NCI-H446 (cell line): ENCODE results near the gene A2M.

ENCODE experiments used
- DNase-seq, 2 experiments: peaks; one replicate each; lab custom pipeline; 2025; lab: John Stamatoyannopoulos, UW

Gene A2M

DNA sequence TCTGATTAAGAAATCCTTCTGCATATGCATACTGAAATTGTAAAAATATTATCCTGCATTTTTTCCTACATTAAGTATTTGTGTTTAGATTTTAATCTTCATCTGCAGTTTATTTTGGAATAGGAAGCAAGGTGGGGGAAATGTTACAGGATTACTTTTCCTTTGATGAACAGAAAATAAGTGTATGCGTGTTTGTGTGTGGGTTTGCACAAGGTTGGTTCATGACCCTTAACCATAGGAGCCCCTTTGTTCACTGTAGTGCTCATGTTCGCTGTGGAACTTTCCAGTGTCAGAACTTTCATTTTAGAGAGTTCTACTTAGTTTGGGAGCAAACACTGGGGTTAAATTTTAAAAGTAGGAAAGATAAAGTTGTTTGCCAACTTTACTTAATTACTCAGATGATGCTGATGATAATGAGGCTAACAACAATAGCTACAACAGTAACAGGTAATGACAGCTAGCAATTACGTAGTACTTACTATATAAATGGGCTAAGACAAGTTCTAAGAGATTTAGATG is 6.4 kb upstream of the A2M start:
- DNase-seq = no peak

DNA sequence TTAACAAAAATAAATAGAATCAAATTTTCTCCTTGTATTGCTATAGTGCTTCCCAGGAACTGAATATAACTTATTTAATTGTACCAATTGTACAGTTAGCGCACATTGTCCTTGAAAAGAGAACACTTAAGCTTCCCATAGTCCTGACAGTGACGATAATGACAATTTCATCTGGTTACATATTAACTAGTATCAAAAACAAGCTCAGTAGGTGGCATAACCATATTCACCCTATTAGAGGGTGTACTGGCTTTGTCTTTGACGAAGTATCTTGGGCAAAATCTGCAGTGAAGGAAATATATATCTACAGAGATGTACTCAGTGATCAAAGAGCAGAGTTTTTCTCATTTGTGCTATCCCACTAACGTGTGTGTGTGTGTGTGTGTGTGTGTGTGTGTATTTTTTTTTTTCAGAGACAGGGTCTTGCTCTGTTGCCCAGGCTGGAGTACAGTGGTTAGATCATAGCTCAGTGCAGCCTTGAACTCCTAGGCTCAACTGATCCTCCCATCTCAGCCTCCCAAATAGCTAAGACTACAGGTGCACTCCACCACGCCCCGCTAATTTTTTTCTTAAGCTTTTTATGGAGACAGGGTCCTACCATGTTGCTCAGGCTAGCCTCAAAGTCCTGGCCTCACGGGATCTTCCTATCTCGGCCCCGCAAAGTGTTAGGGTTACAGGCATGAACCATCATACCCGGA is 4.9 kb upstream of the A2M start:
- no peak for DNase-seq

DNA sequence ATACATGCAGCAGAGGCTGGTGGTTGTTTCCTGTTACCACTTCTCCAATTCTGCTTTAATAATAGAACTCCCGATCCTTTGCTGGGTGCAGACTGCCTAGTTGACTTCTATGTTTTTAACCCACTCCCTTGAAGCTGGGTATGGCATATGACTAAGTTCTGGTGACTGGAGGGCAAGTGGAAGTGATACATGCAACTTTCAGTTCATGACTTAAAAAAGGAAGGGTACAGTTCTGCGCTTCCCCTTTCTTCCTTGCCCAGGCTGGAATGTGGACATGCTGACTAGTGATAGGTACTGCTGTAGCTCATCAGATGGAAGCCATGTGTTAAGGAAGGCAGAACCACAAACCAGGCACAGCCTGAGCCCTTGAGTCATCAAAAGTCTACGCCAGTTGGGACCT is 2.4 kb upstream of the A2M start:
- no peak for DNase-seq

DNA sequence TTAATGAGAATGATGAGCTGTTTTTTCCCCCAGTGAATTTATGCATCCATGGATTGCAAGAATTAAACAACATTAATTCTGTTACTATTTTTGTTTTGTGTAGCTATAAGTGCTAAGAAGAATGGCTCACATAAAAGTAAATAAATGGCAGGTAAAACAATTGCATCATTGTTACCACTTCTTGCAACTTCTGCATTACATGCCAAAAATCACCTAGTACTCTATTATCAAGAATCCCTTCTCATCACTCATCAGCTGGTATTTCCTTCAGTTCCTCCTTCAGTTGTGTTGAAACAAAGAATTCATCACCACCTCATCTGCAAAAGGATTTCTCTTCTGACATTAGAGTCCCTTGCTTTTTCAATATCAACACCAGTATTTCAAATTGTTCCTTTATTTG is 773 bp downstream of the A2M start:
- no peak for DNase-seq

DNA sequence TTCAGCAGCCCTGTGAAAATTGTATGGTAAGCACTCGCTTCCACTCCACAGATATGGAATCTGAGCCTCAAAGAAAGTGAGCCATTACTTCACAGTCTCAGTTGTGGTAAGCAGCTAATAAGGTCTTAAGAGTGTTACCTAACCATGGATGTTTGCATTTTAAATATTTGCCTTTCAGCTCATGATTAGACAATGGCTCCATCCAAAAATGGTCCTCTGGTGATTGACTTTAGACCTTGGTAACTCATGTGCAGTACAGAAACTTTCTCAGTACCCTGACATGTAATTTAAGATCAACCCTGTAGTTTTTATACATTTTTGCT is 1.8 kb downstream of the A2M start:
- no peak for DNase-seq

DNA sequence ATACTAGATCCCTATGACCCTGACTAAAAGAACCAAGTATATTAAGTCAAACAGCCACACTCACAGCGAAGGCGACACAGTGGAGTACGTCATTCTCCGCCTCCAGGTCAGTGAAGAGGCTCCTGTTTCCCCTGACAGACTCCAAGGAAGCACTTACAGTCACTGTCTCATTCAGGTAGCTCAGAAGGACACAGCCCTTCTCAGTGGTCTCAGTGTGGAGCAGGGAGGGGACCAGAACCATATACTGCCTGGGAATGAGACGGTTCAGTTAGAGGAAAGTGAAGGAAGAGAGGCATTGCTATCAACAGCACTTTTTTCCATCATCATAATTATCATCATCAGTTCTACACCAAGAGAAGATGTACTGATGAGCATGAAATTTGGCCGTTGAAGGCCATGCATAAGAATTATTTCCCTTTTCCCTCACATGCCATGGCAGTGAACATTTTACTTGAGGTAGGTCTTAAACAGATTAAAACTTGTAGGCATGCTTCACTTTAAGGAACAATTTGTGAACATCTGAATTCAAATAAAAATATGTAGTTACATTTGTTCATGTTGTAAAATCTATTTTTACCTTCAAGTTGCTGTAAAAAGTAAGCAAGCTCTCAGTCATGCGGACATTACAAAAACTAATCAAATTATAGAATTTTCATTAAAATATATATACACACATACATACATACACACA is 2.3 kb downstream of the A2M start:
- DNase-seq = no peak

DNA sequence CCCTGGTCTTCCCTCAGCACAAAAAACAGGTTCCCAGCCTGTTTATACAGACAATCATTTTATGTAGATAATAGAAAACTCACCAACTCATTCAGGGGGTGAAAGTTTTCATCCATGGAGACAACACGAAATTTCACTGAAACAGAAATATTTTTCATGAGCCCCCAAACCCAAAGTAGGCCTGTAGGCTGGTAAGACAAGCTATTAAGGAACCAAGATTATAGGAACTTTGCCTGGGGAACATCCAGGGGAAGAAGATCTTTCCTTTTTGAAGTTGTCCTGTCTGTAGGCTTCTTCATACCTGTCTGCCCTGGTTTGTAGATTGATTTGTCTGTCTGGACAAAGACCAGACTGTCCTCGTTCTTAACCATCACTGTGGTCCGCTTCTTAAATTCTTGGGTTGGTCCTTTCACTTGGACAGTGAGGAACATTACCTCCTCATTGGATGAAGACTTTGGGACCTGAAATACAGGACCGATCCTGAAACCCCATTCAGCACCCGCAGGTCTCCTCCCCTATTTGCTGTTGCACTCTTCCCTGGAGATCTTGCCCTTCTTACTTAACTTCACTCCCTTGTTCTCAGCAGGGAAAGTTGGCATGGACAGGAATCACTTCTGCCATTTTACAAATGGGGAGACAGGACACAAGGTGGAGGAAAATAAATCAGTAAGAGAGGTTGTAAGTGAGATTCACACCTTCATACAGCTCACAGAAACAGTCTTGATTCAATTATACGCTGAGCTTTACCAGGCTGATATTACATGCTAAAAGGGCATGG is 3.5 kb downstream of the A2M start:
- DNase-seq = no peak

DNA sequence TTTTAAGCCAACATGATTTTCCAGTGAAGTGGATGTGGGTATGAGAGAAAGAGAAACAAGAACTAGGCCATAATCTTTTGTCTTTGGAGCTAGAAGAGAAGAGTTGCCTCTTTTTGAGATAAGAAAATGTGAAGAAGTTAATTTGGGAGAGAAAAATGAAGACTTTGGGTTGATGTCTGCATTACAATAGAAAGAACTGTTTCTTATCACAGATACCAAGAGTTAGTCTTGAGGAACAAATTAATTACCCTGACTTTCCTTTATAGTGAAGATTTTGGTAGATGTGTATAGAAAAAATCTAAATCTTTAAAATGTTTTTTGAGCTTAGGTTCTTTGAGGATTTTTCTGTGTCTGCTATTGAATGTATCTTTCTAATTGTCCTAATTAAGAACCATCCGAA is 4.2 kb downstream of the A2M start:
- DNase-seq = no peak

DNA sequence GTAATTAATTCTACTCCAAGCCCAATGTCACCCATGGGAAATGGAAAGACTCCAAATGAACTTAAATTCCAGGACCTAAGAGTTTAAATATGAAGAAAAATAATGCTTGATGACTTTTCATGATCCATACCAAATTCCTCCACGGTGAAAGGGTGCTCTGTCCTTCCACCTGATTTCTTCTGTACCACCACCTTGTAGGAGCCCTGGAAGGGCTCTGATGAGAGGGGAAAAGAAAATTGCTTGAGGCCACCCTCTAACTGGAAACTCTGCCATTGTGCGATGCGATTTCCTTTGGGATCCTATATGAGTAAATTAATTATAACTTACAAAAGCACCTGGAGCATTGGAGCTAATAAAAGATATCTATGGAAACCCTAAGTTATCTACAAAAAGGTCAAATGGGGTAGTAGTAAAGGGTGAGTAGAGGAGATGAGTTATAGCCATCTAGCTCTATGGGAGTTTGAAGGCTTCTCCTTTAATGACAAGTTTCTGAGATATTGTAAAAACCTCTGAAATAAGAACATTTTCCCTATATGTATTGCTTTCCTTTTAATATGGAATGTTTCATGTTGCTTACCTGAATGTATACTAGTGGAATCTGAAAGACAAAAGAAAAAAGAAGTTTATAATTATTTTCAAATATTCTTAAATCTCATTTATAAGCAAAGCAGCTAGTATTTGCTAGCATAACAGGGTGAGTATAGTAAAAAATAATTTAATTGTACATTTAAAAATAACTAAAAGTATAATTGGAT is 5.8 kb downstream of the A2M start:
- DNase-seq = no peak

DNA sequence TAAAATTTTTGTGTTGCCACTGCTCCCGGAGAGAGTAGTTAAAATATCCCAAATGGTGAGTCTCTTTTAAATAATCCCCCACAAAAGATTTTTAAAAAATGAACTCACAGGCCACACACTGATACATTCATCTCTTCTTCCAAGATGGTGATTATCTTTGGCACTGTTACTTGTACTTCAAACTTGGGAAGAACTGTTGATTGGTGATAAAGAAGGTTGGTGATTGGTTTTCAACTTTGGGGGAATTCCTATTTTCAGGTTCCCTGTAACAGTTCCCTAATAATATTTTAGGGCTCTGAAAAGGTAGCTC is 6.6 kb downstream of the A2M start:
- DNase-seq = no peak

DNA sequence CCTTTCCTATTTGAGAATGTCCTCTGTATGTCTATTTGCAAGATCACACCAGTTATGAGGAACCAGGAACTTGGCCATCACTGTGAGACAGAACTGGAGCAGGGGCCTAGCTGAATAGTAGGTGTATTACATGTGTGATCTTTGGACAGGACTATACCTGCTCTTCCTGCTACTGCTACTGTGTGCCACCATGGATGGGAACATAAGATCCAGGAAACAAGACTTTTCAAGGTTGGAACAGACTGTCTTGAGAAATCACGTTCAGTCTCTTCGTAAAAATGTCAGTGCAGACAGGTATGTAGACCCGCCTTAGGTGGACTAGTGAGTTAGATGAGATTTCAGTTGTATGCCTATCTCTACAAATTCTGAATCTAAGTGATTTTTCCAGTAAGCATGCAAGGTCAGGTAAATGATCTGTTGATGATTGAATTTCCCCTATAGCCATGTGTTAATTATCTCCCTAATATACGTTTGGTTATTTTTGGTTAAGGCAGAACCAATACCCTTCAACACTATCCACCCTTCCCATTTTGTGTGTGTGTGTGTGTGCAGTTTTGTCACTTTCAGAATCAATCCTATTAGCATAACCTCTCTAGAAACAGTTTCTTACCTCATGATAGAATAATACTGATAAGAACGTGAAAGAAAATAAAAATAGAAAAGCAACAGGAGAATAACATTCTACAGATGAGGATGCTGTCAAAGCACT is 7.1 kb downstream of the A2M start:
- no peak for DNase-seq

DNA sequence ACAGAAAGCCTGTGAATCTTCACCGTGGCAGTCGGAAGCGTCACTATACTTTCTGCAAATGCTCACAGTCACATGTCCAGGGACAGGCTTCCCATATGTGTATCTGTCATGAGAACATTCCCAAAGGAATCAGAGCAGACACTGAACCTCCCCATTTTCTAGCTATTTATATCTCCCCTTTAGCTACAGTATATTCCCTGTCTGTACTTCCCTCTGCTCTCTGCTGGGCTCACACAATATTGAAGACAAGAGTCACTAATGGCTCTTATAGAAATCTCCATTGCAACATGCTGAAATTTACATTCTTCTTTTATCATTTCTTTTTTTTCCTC is 8.2 kb downstream of the A2M start:
- DNase-seq = no peak

DNA sequence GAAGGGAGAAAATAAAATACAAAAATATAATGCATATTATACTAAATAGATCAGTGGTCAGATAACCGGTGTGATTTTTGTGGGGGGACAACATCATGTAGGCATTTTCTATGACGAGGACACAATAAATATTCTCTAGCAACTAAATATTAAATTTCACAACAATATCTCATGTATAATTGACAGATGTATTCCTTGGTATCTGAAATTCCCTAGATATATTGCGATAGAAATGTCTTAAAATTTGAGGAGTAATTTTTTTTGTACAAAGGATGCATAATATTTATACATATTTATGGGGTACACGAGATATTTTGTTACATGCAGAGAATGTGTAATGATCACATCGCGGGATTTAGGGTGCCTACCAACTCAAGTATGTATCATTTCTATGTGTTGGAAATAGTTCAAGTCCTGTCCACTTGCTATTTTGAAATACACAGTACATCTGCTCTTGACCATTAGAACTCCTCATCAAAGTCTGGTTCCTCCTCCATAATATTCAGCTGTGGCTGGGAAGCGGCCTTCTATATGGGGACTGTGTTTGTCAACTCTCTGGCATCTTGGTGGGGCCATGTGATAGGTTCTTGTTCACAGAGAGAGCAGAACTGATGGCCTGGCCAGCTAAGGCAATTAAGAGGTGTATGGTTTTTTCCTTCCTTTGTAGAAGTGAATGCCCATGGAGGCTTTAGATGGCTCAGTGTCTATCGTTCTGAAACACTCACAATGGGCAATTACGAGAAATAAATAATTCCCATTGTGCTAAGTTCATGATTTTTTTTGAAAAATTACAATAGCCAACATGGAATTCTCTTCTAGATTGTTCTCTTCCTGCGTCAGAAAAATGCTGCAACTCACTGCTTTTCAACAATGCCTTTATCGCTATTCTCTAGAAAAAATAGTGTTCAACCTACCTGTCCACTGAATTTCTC is 8.8 kb downstream of the A2M start:
- DNase-seq = no peak

DNA sequence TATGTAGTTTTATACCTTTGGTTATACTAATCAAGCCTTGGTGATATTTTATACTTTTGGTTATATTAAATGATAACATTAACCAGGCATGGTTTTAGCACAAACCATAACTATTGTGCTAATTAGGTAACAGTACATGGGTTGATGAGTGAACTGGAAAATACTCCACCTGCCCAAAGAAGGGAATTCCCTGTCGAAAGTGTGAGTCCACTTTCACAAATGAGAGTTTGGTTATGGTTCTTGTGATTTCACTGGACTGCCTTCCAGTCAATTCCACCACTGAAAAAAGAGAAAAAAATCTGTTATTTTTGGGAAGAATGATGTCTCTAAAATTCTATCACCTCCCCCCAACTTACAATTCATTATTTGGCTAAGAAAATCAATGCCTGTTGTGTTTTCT is 9.7 kb downstream of the A2M start:
- no peak for DNase-seq

DNA sequence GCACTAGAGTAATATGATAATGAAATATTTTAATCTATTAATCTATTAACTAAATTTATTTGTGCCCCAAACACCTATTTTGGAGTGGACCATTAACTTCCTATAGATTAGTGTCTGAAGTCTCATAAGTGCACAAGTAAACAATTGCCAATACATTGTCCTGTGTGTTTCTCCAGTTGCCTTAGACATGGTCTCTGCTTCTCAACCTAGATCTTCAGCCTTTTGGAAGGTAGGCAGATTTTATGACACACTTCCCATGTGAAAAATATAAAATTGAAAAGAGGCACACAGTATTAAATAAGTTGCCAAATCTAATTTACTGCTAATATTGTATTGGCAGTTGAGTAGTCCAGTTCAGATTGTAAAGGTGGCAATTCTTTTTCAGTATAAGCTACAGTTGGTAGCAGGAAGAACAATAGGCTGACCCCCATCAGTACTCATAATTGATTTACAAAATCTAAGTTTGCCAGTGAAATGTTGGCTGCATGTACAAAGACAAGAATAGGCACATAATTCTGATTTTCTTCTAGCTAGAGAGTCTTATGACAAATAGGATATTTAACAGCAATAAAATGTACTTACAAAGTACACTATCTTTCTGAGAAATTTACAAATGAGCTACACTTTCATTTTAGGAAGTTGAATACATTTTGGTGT is 10.8 kb downstream of the A2M start:
- no peak for DNase-seq

DNA sequence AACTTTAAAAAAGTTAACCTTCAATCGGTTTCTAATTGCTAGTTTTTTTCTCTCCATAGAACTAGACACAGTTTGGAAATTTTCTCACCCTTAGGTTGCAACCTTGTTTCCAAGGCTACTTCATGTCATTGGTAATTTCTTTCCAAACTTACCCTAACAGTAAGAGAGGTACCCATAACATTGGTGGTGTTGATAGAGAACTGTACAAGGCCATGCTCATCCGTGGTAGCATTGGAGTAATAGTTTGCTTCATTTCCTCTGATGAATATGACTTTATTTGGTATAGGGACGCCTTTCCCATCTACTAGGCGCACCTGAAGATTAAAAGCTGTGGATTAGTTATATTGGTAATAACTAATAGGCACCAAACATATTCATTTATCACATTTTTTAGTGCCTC is 11.6 kb downstream of the A2M start:
- no peak for DNase-seq

DNA sequence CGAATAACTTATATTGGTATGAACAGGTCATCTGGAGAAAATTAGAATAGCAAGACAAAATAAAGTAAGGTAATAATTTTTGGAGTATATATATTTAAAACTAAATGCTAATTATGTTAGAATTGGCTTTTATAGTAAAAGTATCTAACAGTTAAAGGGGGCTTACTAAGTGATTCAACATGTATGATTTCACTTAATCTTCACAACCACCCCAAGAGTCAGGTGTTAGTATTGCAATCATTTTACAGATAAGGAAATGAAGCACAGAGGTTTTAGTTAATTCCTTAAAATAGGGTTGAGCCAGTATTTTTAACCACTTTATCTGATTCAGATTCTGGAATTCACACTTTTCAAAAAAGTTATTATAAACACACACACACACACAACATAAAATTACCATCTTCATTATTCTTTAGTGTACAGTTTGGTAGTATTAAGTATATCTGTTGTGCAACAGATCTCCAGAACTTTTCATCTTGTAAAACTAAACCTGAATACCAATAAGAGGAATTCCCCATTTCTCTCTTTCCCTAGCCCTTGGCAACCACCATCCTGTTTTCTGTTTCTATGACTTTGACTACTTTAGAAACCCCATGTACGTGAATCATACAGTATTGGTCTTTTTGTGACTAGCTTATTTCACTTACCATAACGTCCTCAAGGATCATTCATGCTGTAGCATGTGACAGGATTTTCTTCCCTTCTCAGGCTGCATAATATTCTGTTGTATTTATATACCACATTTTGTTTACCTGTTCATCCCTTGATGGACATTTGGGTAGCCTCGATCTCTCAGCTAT is 12.5 kb downstream of the A2M start:
- DNase-seq = no peak

DNA sequence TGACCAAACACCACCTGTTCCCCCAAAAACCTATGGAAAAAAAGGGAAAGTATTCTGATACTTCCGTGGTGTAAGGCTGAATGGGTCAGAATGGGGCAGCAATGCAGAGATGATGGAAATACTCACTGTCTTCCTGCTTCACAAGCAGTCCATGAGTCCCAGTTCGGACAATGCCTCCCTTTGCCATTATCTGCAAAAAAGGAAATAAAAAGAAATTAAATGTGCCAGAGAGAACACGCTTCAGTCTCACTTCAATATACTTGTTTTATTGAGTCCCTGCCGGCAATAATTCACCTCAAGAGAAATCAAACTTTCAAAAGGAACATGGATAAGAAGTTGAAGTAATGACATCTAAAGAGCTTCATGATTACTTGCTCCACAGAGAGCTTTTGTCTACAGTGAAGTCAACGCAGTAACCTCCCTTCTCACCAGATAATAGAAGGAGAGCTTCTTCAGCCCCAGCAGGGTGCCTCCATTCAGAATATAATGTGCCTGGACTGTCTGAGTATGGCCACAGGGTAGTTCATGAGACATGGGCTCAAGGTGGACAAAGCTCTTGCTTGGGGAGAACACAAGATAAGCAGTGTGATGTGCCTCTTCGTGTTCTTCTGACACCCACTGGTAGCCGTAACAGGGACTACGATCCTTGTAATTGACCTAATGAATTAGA is 14.6 kb downstream of the A2M start:
- no peak for DNase-seq

DNA sequence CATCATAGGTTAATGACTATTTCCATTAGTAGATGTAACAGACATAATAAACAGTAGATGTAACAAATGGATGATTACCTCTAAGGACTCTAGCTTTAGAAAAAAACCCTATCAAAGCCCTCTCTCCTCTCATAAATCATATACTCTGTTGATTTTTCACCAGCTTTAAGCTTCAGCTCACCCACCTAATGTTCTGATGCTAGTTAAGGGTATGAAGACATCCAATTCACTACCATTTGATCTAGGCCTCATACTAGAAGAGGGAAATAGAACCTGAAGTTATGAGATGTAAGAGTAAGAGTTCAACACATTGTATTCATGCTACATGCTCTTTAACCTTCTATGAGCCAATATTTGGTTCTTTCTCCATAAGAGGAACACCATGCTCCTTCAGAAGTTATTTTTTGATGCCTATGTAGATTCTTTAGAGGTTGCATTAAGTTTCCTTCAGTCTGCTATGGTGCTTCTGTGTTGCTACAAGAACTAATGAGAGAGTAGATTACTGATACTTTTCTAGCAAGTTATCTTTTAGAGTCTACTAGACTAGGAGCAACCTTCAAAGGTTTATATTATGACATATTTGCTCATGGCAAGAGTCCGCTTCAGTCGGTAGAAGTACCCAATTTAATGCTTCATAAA is 16.0 kb downstream of the A2M start:
- no peak for DNase-seq
